ENCODE results near the gene HLA-DRB5. TPM values are rescaled to one million over a fixed set of nuclear protein-coding genes. Genes with fewer than 3 reads are reported as not detected.
"Not testable (repeated sequence)": the region's sequence is repeated elsewhere in the genome, so short reads cannot be mapped to it uniquely, and the experiment has no call there.

The HLA-DRB5 gene
- total RNA-seq, 4 donors from 2014 or later: 0.80 to 19.0 TPM; not detected in 2

DNA sequence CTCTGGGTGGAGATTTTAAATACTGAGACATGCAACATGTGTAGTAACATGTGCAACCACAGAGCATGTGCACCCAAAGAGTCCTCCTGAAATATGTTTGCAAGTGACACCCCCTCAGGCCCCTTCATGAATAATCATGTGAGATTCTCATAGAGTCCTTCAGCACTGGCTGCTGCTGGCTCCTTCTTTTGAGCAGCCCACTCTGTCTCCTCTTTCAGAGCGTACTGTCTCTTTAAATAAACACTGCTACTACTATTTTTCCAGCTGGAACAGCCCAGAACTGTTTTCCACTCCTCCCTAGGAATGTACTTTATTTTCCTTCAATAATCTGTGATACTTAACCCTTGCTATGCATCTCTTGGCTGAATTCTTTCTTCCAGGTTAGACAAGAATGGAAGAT, 42.0 kb downstream of the HLA-DRB5 start:
- Histone ChIP-seq H3K9me3 (no peaks in the 10 kb centered on the region), H3K36me3 (no peaks in the 10 kb centered on the region), H3K4me3 (no peak overlapping the region), H3K4me1 (no peaks in the 10 kb centered on the region), H3K27me3 (no peaks in the 10 kb centered on the region), H3K27ac (no peak overlapping the region)
- ATAC-seq: no peak
- no peak for DNase-seq
- TF ChIP-seq POLR2A (IDR thresholded peaks at IDR 0.05): no peak
- TF ChIP-seq, protein P1, sequence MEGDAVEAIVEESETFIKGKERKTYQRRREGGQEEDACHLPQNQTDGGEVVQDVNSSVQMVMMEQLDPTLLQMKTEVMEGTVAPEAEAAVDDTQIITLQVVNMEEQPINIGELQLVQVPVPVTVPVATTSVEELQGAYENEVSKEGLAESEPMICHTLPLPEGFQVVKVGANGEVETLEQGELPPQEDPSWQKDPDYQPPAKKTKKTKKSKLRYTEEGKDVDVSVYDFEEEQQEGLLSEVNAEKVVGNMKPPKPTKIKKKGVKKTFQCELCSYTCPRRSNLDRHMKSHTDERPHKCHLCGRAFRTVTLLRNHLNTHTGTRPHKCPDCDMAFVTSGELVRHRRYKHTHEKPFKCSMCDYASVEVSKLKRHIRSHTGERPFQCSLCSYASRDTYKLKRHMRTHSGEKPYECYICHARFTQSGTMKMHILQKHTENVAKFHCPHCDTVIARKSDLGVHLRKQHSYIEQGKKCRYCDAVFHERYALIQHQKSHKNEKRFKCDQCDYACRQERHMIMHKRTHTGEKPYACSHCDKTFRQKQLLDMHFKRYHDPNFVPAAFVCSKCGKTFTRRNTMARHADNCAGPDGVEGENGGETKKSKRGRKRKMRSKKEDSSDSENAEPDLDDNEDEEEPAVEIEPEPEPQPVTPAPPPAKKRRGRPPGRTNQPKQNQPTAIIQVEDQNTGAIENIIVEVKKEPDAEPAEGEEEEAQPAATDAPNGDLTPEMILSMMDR (IDR thresholded peaks at IDR 0.05 in 4 of 5, conservative IDR thresholded peaks at IDR 0.05 in 1 of 5): no peak
- intact Hi-C loops (cut with DNase I; ENCODE audit: low total_unique reads) (no loop called here), in situ Hi-C loops (cut with MboI; ENCODE audit: low sequenced_read_pairs in 4 of 4) (loop anchor here in 1 of 4 donors (25.0 kb wide), 1 partner anchor 99 kb away; the partner anchor contains the start of gene HLA-DRB1)

DNA sequence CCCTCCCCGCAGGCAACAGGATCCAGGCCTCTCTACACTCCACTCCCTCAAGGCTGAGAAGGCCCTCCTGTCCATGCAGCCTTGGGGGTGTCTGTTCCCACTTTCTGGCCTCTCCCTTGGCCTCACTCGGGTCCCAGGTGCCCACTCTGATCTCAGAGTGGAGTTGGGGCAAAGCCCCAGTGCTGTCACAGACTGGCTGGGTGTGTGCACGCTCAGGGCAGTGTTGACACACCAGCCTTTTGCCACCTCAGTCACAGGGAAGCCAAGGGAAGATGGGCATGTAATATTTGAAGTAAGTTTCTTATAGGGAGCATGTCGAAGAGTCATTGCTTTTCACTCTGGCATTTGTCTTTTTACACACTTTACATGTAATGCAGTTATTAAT, 45.5 kb downstream of the HLA-DRB5 start:
- TF ChIP-seq POLR2A (IDR thresholded peaks at IDR 0.05): no peak
- TF ChIP-seq, protein P1 (IDR thresholded peaks at IDR 0.05 in 4 of 5, conservative IDR thresholded peaks at IDR 0.05 in 1 of 5): no peak
- intact Hi-C loops (cut with DNase I; ENCODE audit: low total_unique reads): no loop called here
- ATAC-seq (no peak), DNase-seq (no peak)
- Histone ChIP-seq H3K4me3 (no peak overlapping the region), H3K4me1 (no peaks in the 10 kb centered on the region), H3K36me3 (no peaks in the 10 kb centered on the region), H3K27me3 (no peaks in the 10 kb centered on the region), H3K9me3 (no peaks in the 10 kb centered on the region), H3K27ac (no peak overlapping the region)
- in situ Hi-C loops (cut with MboI; ENCODE audit: low sequenced_read_pairs in 4 of 4): loop anchor here in 1 of 4 donors (25.0 kb wide), 1 partner anchor 103 kb away; the partner anchor contains the start of gene HLA-DRB1

DNA sequence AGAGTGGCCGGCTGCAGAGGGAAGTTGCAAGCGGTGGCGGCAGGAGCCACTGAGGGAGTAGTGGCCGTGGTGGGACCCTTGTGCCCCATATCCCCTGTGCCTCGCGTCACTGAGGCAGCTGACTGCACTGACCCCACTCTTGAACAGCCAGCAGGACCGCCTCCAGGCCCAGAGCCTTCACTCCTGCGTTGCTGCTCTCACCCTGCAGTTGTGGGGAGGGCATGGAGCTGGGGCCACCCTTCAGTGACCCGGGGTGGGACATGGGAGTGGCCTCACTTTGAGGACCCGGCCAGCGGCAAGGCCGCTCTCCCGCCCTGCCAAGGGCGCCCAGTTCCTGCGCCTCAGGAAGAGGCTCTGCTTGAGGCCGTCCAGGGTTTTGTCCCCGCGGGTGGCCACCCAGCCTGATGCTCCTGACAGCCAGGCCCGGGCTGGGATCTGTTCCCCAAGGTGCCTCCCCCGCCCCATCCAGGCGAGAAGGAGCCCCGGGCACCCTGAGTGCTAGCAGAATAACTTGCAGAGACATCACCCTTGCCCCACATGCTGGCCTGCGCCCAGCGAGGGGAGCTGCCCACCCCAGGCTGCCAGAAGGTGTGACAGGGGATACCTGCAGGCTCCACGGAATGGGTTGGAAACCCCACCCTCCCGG, 46.0 kb downstream of the HLA-DRB5 start:
- no peak for ATAC-seq
- in situ Hi-C loops (cut with MboI; ENCODE audit: low sequenced_read_pairs in 4 of 4) (loop anchor here in 1 of 4 donors (25.0 kb wide), 1 partner anchor 103 kb away; the partner anchor contains the start of gene HLA-DRB1), intact Hi-C loops (cut with DNase I; ENCODE audit: low total_unique reads) (no loop called here)
- Histone ChIP-seq H3K27me3 (no peaks in the 10 kb centered on the region), H3K4me3 (no peak overlapping the region), H3K27ac (no peak overlapping the region), H3K9me3 (no peaks in the 10 kb centered on the region), H3K36me3 (no peaks in the 10 kb centered on the region), H3K4me1 (no peaks in the 10 kb centered on the region)
- DNase-seq: no peak
- TF ChIP-seq, protein P1 (IDR thresholded peaks at IDR 0.05 in 4 of 5, conservative IDR thresholded peaks at IDR 0.05 in 1 of 5): no peak
- no peak for TF ChIP-seq POLR2A (IDR thresholded peaks at IDR 0.05)

DNA sequence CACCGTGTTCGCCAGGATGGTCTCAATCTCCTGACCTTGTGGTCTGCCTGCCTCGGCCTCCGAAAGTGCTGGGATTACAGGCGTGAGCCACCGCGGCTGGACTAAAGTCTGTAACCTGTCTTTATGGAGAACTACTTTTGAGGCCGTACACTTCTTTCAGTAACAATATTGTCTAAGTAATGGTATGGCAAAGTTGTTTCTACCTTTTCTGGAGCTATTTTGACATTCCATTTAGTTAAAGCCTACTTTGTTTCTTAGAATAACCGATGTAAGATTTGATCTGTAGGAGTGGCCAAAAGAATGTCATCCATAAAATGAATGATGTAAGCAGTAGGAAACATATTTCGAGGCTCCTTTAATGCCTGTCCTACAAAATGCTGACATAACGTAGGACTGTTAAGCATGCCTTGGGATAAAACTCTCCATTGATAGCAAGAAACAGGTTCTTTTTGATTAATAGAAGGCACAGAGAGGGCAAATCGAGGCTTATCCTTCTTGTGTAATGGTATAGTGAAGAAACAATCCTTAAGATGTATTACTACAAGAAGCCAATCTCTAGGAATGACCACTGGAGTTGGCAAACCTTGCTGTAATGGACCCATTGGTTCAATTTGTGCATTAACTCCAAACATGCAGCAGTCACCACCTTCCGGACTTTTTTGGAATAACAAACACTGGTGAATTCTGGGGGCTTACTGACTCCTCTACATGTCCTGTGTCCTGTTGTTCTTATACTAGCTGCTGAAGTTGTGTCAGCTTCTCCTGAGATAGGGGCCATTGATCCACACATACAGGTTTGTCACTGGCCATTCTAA, 54.5 kb downstream of the HLA-DRB5 start:
- no peak for TF ChIP-seq POLR2A (IDR thresholded peaks at IDR 0.05)
- TF ChIP-seq, protein P1 (IDR thresholded peaks at IDR 0.05 in 4 of 5, conservative IDR thresholded peaks at IDR 0.05 in 1 of 5): no peak
- intact Hi-C loops (cut with DNase I; ENCODE audit: low total_unique reads): no loop called here
- no peak overlapping the region for H3K27ac ChIP-seq
- no peak overlapping the region for H3K4me3 ChIP-seq
- no peaks in the 10 kb centered on the region for H3K4me1 ChIP-seq
- DNase-seq (no peak), ATAC-seq (no peak)
- H3K36me3 ChIP-seq: no peaks in the 10 kb centered on the region
- H3K9me3 ChIP-seq: no peaks in the 10 kb centered on the region
- no peaks in the 10 kb centered on the region for H3K27me3 ChIP-seq
- in situ Hi-C loops (cut with MboI; ENCODE audit: low sequenced_read_pairs in 4 of 4): loop anchor here in 1 of 4 donors (25.0 kb wide), 1 partner anchor 112 kb away; the partner anchor contains the start of gene HLA-DRB1

DNA sequence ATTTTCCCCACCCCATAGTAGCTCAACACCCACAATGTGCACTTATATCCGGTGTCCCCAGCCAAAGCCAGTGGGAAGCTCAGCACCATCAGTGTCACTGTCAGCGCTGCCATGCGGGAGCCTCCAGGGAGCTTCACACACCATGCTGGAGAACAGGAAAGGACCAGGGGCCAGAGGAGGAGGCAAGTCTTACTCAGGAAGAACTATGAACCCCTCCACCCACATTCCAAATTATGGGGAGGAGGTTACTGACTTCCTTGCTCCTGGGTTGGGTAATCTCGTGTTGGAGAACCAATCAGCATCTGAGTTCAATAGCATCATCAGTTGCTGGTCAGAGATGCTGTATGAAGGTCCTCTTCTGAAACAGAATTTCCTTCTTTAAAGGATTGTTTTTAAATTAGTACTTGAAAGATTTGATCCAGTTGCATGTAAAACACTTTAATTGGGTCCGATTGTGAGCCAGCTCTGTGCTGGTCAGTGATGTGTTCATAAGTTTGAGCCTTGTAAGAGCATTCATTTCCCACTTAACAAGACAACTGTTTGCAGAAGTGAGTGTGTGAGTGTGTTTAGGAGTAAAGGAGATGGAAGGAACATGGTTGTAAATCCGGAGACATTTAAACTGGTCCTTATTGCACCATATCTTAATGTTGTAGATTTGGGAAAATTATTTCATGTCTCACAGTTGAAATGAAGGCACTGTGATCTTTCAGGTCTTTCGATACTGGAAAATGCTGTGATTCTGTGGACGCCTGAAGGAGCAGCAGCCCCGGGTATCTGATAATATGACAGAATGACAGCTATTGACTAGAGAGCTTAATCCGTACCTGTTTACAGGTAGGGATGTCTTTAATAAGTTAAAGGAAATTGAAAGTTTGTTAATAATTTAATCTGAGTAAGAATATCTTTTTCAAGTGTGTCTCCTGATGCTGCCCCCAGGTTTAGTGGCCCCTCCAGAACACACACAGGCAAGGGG, 56.4 kb downstream of the HLA-DRB5 start:
- H3K27ac ChIP-seq: peak overlapping the region; percentile 28 to 71 (median 48)
- DNase-seq; H3K36me3 ChIP-seq; H3K9me3 ChIP-seq; H3K4me3 ChIP-seq; H3K4me1 ChIP-seq; intact Hi-C loops (cut with DNase I; ENCODE audit: low total_unique reads); in situ Hi-C loops (cut with MboI; ENCODE audit: low sequenced_read_pairs in 4 of 4); H3K27me3 ChIP-seq: not testable (repeated sequence)
- ATAC-seq: peak; percentile 87 to 98

Data from gastrocnemius medialis (tissue), 4 donors.